B cell (primary cell): ENCODE results near the gene OCIAD2. TPM values are rescaled to one million over a fixed set of nuclear protein-coding genes. Genes with fewer than 3 reads are reported as not detected.

Experiments used
- ATAC-seq: fragments of 200-7000 bp; cut with Tn5 transposase; one replicate; pipeline ENCODE4 v1.10.0; 2021; ENCODE audit warnings: low read depth, mild to moderate bottlenecking, moderate number of reproducible peaks, moderate library complexity
- CTCF ChIA-PET: fragments of 350-600 bp; sonication (Branson Sonifier 250); formaldehyde crosslinking; loops from one replicate; lab custom pipeline; 2021; ENCODE audit warnings: antibody characterized with exemption, inconsistent platforms; lab: Charles Lee
- POLR2A ChIA-PET: fragments of 350-600 bp; sonication (Branson Sonifier 250); formaldehyde crosslinking; loops from one replicate; lab custom pipeline; 2021; ENCODE audit warnings: antibody characterized with exemption; lab: Charles Lee
- DNase-seq: peaks from one replicate; pipeline ENCODE4 v3.0.0; 2013
- H2AFZ ChIP-seq: 2 replicates; pipeline ENCODE4 v1.6.1; 2012; ENCODE audit warnings: mild to moderate bottlenecking, low read depth, low read length; ENCODE audit not compliant: insufficient read depth, poor library complexity, severe bottlenecking
- H3K27ac ChIP-seq, 2 donors: 1 replicate in 1 of 2; 2 replicates in 1 of 2; pipeline ENCODE4 v1.5.1; 2012 to 2013; ENCODE audit warnings: low read length in 2 of 2, mild to moderate bottlenecking in 2 of 2, moderate library complexity in 1 of 2
- H3K27me3 ChIP-seq, 4 experiments: fragments of 200-600 bp in 1 of 4; sonication (generic) in 1 of 4; replicated peaks in 1 of 4; 1 replicate in 2 of 4; 2 replicates in 2 of 4; pipeline versions ENCODE4 v1.6.1 to v1.7.0; 2013 to 2016; ENCODE audit warnings: low read length in 3 of 4, mild to moderate bottlenecking in 2 of 4, mixed read lengths in 1 of 4, moderate library complexity in 1 of 4; ENCODE audit not compliant: insufficient read depth in 4 of 4, control insufficient read depth in 3 of 4; ENCODE audit errors: control extremely low read depth in 1 of 4
- H3K36me3 ChIP-seq, 2 experiments: replicated peaks in 1 of 2; 1 replicate in 1 of 2; 2 replicates in 1 of 2; pipeline versions ENCODE4 v1.6.1 to v1.7.1; 2013; ENCODE audit warnings: low read length in 1 of 2; ENCODE audit not compliant: insufficient read depth in 2 of 2, control insufficient read depth in 1 of 2; ENCODE audit errors: control extremely low read depth in 1 of 2, extremely low read depth in 1 of 2
- H3K4me1 ChIP-seq, 2 donors: fragments of 200-600 bp in 1 of 2; sonication (generic) in 1 of 2; 1 replicate in 1 of 2; 2 replicates in 1 of 2; pipeline versions ENCODE4 v1.5.1 to v1.6.1; 2013 to 2017; ENCODE audit warnings: low read length in 2 of 2; ENCODE audit not compliant: control insufficient read depth in 2 of 2, insufficient read depth in 2 of 2
- H3K4me2 ChIP-seq: replicated peaks from 2 replicates; pipeline ENCODE3; 2012; ENCODE audit warnings: mild to moderate bottlenecking, low read depth, low read length; ENCODE audit not compliant: poor library complexity, severe bottlenecking
- H3K4me3 ChIP-seq, 5 experiments: fragments of 200-600 bp in 1 of 5; sonication (generic) in 1 of 5; 1 replicate in 3 of 5; 2 replicates in 2 of 5; pipeline versions ENCODE4 v1.5.1 to v1.7.0; 2011 to 2016; ENCODE audit warnings: low read length in 4 of 5, mild to moderate bottlenecking in 4 of 5, low read depth in 2 of 5, control low read depth in 1 of 5, moderate library complexity in 1 of 5; ENCODE audit not compliant: insufficient read depth in 1 of 5; ENCODE audit errors: control extremely low read depth in 1 of 5, extremely low read depth in 1 of 5
- H3K79me2 ChIP-seq: fragments of 200-600 bp; sonication (generic); one replicate; pipeline ENCODE4 v1.6.0; 2016; ENCODE audit warnings: low read length; ENCODE audit not compliant: control insufficient read depth, insufficient read depth
- H3K9ac ChIP-seq: fragments of 200-600 bp; sonication (generic); 2 replicates; pipeline ENCODE4 v1.6.1; 2017; ENCODE audit warnings: mild to moderate bottlenecking, low read length, moderate library complexity
- H3K9me3 ChIP-seq, 3 donors: one replicate each; pipeline versions ENCODE4 v1.6.1 to v1.7.1; 2013; ENCODE audit warnings: low read length in 2 of 3; ENCODE audit not compliant: control insufficient read depth in 2 of 3, insufficient read depth in 1 of 3; ENCODE audit errors: control extremely low read depth in 1 of 3
- H4K20me1 ChIP-seq: 2 replicates; pipeline ENCODE4 v1.6.0; 2012; ENCODE audit warnings: mild to moderate bottlenecking, low read length; ENCODE audit not compliant: insufficient read depth, control insufficient read depth, poor library complexity, severe bottlenecking
- H3K27ac Mint-ChIP-seq: one replicate; pipeline ENCODE4 v1.8.0; 2021; ENCODE audit warnings: mixed read lengths
- H3K27me3 Mint-ChIP-seq: one replicate; pipeline ENCODE4 v1.8.0; 2021; ENCODE audit warnings: mixed read lengths
- H3K4me1 Mint-ChIP-seq: one replicate; pipeline ENCODE4 v1.8.0; 2021; ENCODE audit warnings: mixed read lengths
- H3K4me3 Mint-ChIP-seq: one replicate; pipeline ENCODE4 v1.8.0; 2021; ENCODE audit warnings: mixed read lengths
- H3K9me3 Mint-ChIP-seq: one replicate; pipeline ENCODE4 v1.8.0; 2022; ENCODE audit warnings: mixed read lengths; ENCODE audit not compliant: insufficient read depth
- CTCF ChIP-seq: fragments of 200-600 bp; IDR thresholded peaks from one replicate; pipeline ENCODE4 v1.8.0; 2022; ENCODE audit warnings: antibody characterized with exemption, mild to moderate bottlenecking
- EZH2 ChIP-seq: IDR thresholded peaks from 2 replicates; pipeline ENCODE4 v1.6.1; 2012; ENCODE audit warnings: borderline replicate concordance, low read depth, mild to moderate bottlenecking, moderate library complexity, low read length; ENCODE audit not compliant: insufficient read depth, poor library complexity, severe bottlenecking
- WGBS: methylation state at CpG from one replicate; pipeline ENCODE4 v1.1.5; 2013; ENCODE audit warnings: missing lambda C conversion rate; ENCODE audit not compliant: insufficient coverage; 5-methylcytosine and 5-hydroxymethylcytosine counted together
- intact Hi-C: fragments of 100-400 bp; cut with micrococcal nuclease; formaldehyde crosslinking; loops from one replicate; pipeline ENCODE4 v1.10.0; 2022
- polyA plus RNA-seq: library from polyadenylated mRNA; depleted of rRNA; stranded (reverse); fragments of >200 nt; gene quantifications from 2 replicates; pipeline ENCODE4 v1.2.3, GENCODE V29; 2012
- total RNA-seq, 2 donors: library from RNA; stranded (reverse); fragments of 120-200 nt in 1 of 2; gene quantifications; 1 replicate in 1 of 2; 2 replicates in 1 of 2; pipeline versions ENCODE4 v1.2.3 to v1.2.4, GENCODE V29; 2013 to 2022

The OCIAD2 gene
- total and polyA plus RNA-seq, 2 donors (not counting 1 experiment from before 2014, with no cell fraction given), result 39.3 to 47.9 TPM

DNA sequence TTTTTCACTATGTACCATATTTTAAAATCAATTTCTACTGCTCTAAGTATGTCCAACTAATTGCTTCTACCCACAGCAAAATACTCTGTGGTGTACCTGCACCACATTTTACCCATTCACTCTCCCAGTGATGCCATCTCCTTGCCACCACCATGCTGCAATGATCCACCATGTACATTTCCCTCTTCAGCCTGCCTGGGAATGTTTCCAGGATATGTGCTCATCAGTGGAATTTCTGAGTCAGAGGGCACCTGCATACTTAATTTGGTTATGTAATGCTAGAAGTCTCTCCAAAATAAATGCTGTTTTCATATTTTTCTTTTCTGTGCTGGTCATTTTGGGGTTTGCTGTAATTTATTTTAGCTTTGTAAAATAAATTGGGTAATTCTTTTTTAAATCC, 33.2 kb upstream of the OCIAD2 start:
- no peak overlapping the region for H3K9ac ChIP-seq
- no peaks in the 10 kb centered on the region for H4K20me1 ChIP-seq
- Mint-ChIP-seq H3K4me3 (no peak overlapping the region), H3K27ac (no peak overlapping the region), H3K27me3 (peaks cover 23% of the 10 kb centered on the region), H3K4me1 (no peaks in the 10 kb centered on the region), H3K9me3 (peaks cover 4% of the 10 kb centered on the region)
- no peak overlapping the region for H2AFZ ChIP-seq
- H3K27me3 ChIP-seq, result peaks cover 0 to 13% (median 1%) of the 10 kb centered on the region in 4 experiments
- H3K36me3 ChIP-seq, result no peaks in the 10 kb centered on the region
- no peaks in the 10 kb centered on the region for H3K79me2 ChIP-seq
- ChIA-PET POLR2A (no interaction called here), CTCF (no interaction called here)
- no peak overlapping the region for H3K4me2 ChIP-seq
- no peaks in the 10 kb centered on the region for H3K4me1 ChIP-seq
- H3K9me3 ChIP-seq, result peaks cover 0 to 6% (median 5%) of the 10 kb centered on the region in 3 donors
- intact Hi-C loops, result no loop called here
- TF ChIP-seq EZH2 (no peak), CTCF (no peak)
- DNase-seq (no peak), ATAC-seq (no peak)
- H3K4me3 ChIP-seq, result no peak overlapping the region
- no peak overlapping the region for H3K27ac ChIP-seq

DNA sequence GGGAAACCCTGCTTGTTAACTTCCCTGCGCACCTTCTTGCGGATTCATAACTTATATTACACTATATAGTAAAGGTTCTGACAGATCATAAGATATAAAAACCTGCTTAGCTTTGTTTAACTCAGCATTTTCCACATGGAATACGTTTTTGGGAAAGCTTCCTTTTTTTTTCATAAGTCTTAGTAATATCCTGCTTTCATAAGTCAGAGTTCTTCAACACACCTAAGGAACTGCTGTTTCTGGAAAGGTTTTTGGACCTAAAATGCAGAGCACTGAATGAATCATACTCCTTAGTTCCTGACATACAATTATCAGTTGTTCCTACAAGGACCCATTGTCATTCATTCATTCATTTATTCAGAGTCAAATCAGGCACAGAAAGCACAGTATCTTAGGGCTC, 32.3 kb upstream of the OCIAD2 start:
- no peak overlapping the region for H2AFZ ChIP-seq
- no peak overlapping the region for H3K9ac ChIP-seq
- H3K4me1 ChIP-seq, result no peaks in the 10 kb centered on the region
- no peaks in the 10 kb centered on the region for H4K20me1 ChIP-seq
- ChIA-PET POLR2A (no interaction called here), CTCF (no interaction called here)
- H3K4me2 ChIP-seq, result no peak overlapping the region
- no peaks in the 10 kb centered on the region for H3K79me2 ChIP-seq
- no peak overlapping the region for H3K4me3 ChIP-seq
- Mint-ChIP-seq H3K4me3 (no peak overlapping the region), H3K27me3 (peaks cover 17% of the 10 kb centered on the region), H3K27ac (no peak overlapping the region), H3K4me1 (no peaks in the 10 kb centered on the region), H3K9me3 (peaks cover 4% of the 10 kb centered on the region)
- DNase-seq, result no peak
- H3K9me3 ChIP-seq, result peaks cover 0 to 6% (median 5%) of the 10 kb centered on the region in 3 donors
- no peaks in the 10 kb centered on the region for H3K36me3 ChIP-seq
- no peak overlapping the region for H3K27ac ChIP-seq
- no peak for ATAC-seq
- TF ChIP-seq CTCF (no peak), EZH2 (no peak)
- H3K27me3 ChIP-seq, result peaks cover 0 to 7% (median 0%) of the 10 kb centered on the region in 4 experiments
- intact Hi-C loops, result no loop called here
- WGBS, result no CpG with 5 or more reads among the region's 3 CpGs
